WTC11 (cell line): ENCODE measurements around the gene PDE1C. TPM values are rescaled to one million over a fixed set of nuclear protein-coding genes. Genes with fewer than 3 reads are reported as not detected.

Experiments used
- ATAC-seq: fragments of 200-7000 bp; cut with Tn5 transposase; 2 replicates; pipeline ENCODE4 v1.10.0; 2021; ENCODE audit warnings: mild to moderate bottlenecking, moderate library complexity
- CTCF ChIA-PET: fragments of 300-600 bp; sonication (Branson Sonifier 250); formaldehyde crosslinking; loops from one replicate; lab custom pipeline; 2021; ENCODE audit warnings: antibody characterized with exemption; lab: Charles Lee
- POLR2A ChIA-PET: fragments of 350-600 bp; sonication (Branson Sonifier 250); formaldehyde crosslinking; loops from one replicate; lab custom pipeline; 2021; ENCODE audit warnings: antibody characterized with exemption; lab: Charles Lee
- DNase-seq: peaks from one replicate; pipeline ENCODE4 v3.0.0; 2021; ENCODE audit warnings: low spot score
- H3K27ac Mint-ChIP-seq: 2 replicates; pipeline ENCODE4 v1.8.0; 2021; ENCODE audit warnings: mixed read lengths
- H3K27me3 Mint-ChIP-seq: 2 replicates; pipeline ENCODE4 v1.8.0; 2021; ENCODE audit warnings: low read depth, mild to moderate bottlenecking, moderate library complexity, mixed read lengths
- H3K36me3 Mint-ChIP-seq: 2 replicates; pipeline ENCODE4 v1.8.0; 2021; ENCODE audit warnings: mixed read lengths
- H3K4me1 Mint-ChIP-seq: 2 replicates; pipeline ENCODE4 v1.8.0; 2022; ENCODE audit warnings: mixed read lengths
- H3K4me3 Mint-ChIP-seq: 2 replicates; pipeline ENCODE4 v1.8.0; 2021; ENCODE audit warnings: mild to moderate bottlenecking, moderate library complexity, mixed read lengths
- H3K9me3 Mint-ChIP-seq: 2 replicates; pipeline ENCODE4 v1.8.0; 2021; ENCODE audit warnings: mixed read lengths
- ELF4 ChIP-seq: sonication (generic); formaldehyde crosslinking; IDR thresholded peaks from 2 replicates; pipeline ENCODE4 v1.8.1; 2022; ENCODE audit warnings: low read depth, mild to moderate bottlenecking, moderate library complexity, missing genetic modification reagents
- FOXK1 ChIP-seq: sonication (generic); formaldehyde crosslinking; IDR thresholded peaks from 2 replicates; pipeline ENCODE4 v1.8.0; 2022; ENCODE audit warnings: mild to moderate bottlenecking, moderate library complexity, missing genetic modification reagents
- FOXP1 ChIP-seq: sonication (generic); formaldehyde crosslinking; IDR thresholded peaks from 2 replicates; pipeline ENCODE4 v1.8.0; 2022; ENCODE audit warnings: missing genetic modification reagents, mild to moderate bottlenecking, moderate library complexity, borderline replicate concordance
- IRF2 ChIP-seq: sonication (generic); formaldehyde crosslinking; IDR thresholded peaks from 2 replicates; pipeline ENCODE4 v1.8.0; 2022; ENCODE audit warnings: low read depth, missing genetic modification reagents, borderline replicate concordance
- JUN ChIP-seq: sonication (generic); formaldehyde crosslinking; IDR thresholded peaks from 2 replicates; pipeline ENCODE4 v1.8.0; 2023; ENCODE audit warnings: mild to moderate bottlenecking, missing genetic modification reagents
- MXD4 ChIP-seq: fragments of 250-450 bp; sonication (Bioruptor Pico); IDR thresholded peaks from 2 replicates; pipeline ENCODE4 v1.8.0; 2021; ENCODE audit warnings: mild to moderate bottlenecking, moderate library complexity, borderline replicate concordance
- RELA ChIP-seq: sonication (generic); formaldehyde crosslinking; IDR thresholded peaks from 2 replicates; pipeline ENCODE4 v1.8.1; 2022; ENCODE audit warnings: missing genetic modification reagents, mild to moderate bottlenecking, borderline replicate concordance
- SP1 ChIP-seq: sonication (generic); formaldehyde crosslinking; conservative IDR thresholded peaks from 2 replicates; pipeline ENCODE4 v1.8.1; 2022; ENCODE audit warnings: missing genetic modification reagents
- TEAD4 ChIP-seq: sonication (generic); formaldehyde crosslinking; IDR thresholded peaks from 2 replicates; pipeline ENCODE4 v1.8.0; 2022; ENCODE audit warnings: mild to moderate bottlenecking, missing genetic modification reagents
- TP53 ChIP-seq: sonication (generic); formaldehyde crosslinking; IDR thresholded peaks from 2 replicates; pipeline ENCODE4 v1.8.1; 2023; ENCODE audit warnings: mild to moderate bottlenecking, missing genetic modification reagents
- ZBTB21 ChIP-seq: sonication (generic); formaldehyde crosslinking; IDR thresholded peaks from 2 replicates; pipeline ENCODE4 v1.8.1; 2023; ENCODE audit warnings: mild to moderate bottlenecking, missing genetic modification reagents, borderline replicate concordance
- ZNF396 ChIP-seq: fragments of 250-450 bp; sonication (Bioruptor Pico); IDR thresholded peaks from 2 replicates; pipeline ENCODE4 v1.8.0; 2021; ENCODE audit warnings: mild to moderate bottlenecking, moderate library complexity, borderline replicate concordance
- ZNF671 ChIP-seq: fragments of 250-450 bp; sonication (Bioruptor Pico); IDR thresholded peaks from 2 replicates; pipeline ENCODE4 v1.8.0; 2021; ENCODE audit warnings: mild to moderate bottlenecking
- total RNA-seq: library from RNA; stranded (reverse); gene quantifications from 3 replicates; pipeline ENCODE4 v1.2.3, GENCODE V29; 2021
- TF ChIP-seq, protein P1 (sequence below): sonication (generic); formaldehyde crosslinking; IDR thresholded peaks from 2 replicates; pipeline ENCODE4 v1.8.0; 2022; ENCODE audit warnings: missing genetic modification reagents
- TF ChIP-seq, protein P2 (sequence below): sonication (generic); formaldehyde crosslinking; IDR thresholded peaks from 2 replicates; pipeline ENCODE4 v1.8.1; 2023; ENCODE audit warnings: mild to moderate bottlenecking, moderate library complexity, missing genetic modification reagents
- TF ChIP-seq, protein P3 (sequence below): sonication (generic); formaldehyde crosslinking; IDR thresholded peaks from 2 replicates; pipeline ENCODE4 v1.8.1; 2022; ENCODE audit warnings: mild to moderate bottlenecking, moderate library complexity, missing genetic modification reagents
- TF ChIP-seq, protein P4 (sequence below): sonication (generic); formaldehyde crosslinking; IDR thresholded peaks from 2 replicates; pipeline ENCODE4 v1.8.1; 2023; ENCODE audit warnings: mild to moderate bottlenecking, missing genetic modification reagents, moderate library complexity
- TF ChIP-seq, protein P5 (sequence below): fragments of 250-450 bp; sonication (Bioruptor Pico); IDR thresholded peaks from 2 replicates; pipeline ENCODE4 v1.9.0; 2021; ENCODE audit warnings: mild to moderate bottlenecking, borderline replicate concordance
- TF ChIP-seq, protein P6 (sequence below): sonication (generic); formaldehyde crosslinking; conservative IDR thresholded peaks from 2 replicates; pipeline ENCODE4 v1.8.1; 2023; ENCODE audit warnings: mild to moderate bottlenecking, low read depth, missing genetic modification reagents, moderate library complexity
- TF ChIP-seq, protein P7 (sequence below): sonication (generic); formaldehyde crosslinking; IDR thresholded peaks from 2 replicates; pipeline ENCODE4 v1.8.1; 2023; ENCODE audit warnings: mild to moderate bottlenecking, missing genetic modification reagents

PDE1C gene
- total RNA-seq, 1 experiment from 2014 or later: 0.55 TPM

DNA sequence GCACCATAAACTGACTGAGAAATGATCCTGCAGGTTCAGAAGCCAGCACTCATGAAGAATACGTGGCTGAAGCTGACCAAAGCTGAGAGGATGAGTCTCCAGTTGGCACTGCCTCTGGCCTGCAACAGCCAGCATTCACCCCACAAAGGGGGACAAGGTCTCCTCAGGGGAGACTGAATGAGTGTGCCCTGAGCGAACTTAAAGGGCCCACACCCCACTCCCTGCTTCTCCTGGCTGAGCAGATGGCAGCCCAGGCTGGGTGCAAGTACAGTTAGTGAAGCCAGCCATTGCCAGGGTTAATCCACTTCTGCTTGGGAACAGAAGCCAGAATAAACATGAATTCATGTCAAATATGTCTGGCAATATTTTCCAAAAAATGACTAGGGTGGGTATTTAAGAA, 285.1 kb downstream of the PDE1C start (continued):
- TF ChIP-seq, protein P1, sequence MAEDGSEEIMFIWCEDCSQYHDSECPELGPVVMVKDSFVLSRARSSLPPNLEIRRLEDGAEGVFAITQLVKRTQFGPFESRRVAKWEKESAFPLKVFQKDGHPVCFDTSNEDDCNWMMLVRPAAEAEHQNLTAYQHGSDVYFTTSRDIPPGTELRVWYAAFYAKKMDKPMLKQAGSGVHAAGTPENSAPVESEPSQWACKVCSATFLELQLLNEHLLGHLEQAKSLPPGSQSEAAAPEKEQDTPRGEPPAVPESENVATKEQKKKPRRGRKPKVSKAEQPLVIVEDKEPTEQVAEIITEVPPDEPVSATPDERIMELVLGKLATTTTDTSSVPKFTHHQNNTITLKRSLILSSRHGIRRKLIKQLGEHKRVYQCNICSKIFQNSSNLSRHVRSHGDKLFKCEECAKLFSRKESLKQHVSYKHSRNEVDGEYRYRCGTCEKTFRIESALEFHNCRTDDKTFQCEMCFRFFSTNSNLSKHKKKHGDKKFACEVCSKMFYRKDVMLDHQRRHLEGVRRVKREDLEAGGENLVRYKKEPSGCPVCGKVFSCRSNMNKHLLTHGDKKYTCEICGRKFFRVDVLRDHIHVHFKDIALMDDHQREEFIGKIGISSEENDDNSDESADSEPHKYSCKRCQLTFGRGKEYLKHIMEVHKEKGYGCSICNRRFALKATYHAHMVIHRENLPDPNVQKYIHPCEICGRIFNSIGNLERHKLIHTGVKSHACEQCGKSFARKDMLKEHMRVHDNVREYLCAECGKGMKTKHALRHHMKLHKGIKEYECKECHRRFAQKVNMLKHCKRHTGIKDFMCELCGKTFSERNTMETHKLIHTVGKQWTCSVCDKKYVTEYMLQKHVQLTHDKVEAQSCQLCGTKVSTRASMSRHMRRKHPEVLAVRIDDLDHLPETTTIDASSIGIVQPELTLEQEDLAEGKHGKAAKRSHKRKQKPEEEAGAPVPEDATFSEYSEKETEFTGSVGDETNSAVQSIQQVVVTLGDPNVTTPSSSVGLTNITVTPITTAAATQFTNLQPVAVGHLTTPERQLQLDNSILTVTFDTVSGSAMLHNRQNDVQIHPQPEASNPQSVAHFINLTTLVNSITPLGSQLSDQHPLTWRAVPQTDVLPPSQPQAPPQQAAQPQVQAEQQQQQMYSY: no peak
- TF ChIP-seq IRF2 (no peak), FOXK1 (CRISPR knock-in tag) (no peak), ELF4 (CRISPR knock-in tag) (no peak), JUN (CRISPR knock-in tag) (no peak)
- TF ChIP-seq, protein P2, sequence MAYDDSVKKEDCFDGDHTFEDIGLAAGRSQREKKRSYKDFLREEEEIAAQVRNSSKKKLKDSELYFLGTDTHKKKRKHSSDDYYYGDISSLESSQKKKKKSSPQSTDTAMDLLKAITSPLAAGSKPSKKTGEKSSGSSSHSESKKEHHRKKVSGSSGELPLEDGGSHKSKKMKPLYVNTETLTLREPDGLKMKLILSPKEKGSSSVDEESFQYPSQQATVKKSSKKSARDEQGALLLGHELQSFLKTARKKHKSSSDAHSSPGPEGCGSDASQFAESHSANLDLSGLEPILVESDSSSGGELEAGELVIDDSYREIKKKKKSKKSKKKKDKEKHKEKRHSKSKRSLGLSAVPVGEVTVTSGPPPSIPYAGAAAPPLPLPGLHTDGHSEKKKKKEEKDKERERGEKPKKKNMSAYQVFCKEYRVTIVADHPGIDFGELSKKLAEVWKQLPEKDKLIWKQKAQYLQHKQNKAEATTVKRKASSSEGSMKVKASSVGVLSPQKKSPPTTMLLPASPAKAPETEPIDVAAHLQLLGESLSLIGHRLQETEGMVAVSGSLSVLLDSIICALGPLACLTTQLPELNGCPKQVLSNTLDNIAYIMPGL (CRISPR knock-in tag): no peak

DNA sequence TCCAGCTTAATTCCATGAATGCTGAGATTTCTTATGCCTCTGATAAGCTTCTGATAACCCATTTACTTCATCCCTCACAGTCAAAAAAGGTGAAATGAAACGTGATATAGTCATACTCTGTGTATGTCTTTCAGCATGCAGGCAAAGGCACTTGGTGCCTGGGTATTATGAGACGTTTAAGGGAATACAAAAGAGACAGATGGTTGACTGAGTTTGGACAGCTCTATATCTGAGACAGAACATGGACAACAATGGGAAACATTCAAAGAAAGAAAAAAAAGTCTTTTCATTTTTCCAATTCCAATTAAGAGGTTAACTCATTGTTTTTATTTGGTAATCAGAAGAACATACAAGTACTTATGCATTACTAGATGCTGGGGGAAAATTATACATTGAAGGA, 287.0 kb downstream of the PDE1C start:
- POLR2A ChIA-PET: no interaction called here
- Mint-ChIP-seq H3K27ac (no peak overlapping the region), H3K4me1 (no peaks in the 10 kb centered on the region), H3K27me3 (peaks cover 94% of the 10 kb centered on the region), H3K9me3 (no peaks in the 10 kb centered on the region), H3K36me3 (no peaks in the 10 kb centered on the region), H3K4me3 (no peak overlapping the region)
- ATAC-seq (no peak), DNase-seq (no peak)
- CTCF ChIA-PET: interaction anchor here (1.1 to 2.1 kb wide), 3 partner anchors 15 to 421 kb away, joined by 3 to 8 read pairs (median 7); no protein-coding TSS in a partner anchor
- TF ChIP-seq, protein P3, sequence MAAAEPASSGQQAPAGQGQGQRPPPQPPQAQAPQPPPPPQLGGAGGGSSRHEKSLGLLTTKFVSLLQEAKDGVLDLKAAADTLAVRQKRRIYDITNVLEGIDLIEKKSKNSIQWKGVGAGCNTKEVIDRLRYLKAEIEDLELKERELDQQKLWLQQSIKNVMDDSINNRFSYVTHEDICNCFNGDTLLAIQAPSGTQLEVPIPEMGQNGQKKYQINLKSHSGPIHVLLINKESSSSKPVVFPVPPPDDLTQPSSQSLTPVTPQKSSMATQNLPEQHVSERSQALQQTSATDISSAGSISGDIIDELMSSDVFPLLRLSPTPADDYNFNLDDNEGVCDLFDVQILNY: no peak
- no peak for TF ChIP-seq TP53 (CRISPR knock-in tag)
- no peak for TF ChIP-seq ZNF671
- TF ChIP-seq, protein P4, sequence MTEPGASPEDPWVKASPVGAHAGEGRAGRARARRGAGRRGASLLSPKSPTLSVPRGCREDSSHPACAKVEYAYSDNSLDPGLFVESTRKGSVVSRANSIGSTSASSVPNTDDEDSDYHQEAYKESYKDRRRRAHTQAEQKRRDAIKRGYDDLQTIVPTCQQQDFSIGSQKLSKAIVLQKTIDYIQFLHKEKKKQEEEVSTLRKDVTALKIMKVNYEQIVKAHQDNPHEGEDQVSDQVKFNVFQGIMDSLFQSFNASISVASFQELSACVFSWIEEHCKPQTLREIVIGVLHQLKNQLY (CRISPR knock-in tag): no peak
- TF ChIP-seq SP1 (CRISPR knock-in tag): no peak
- TF ChIP-seq, protein P5, sequence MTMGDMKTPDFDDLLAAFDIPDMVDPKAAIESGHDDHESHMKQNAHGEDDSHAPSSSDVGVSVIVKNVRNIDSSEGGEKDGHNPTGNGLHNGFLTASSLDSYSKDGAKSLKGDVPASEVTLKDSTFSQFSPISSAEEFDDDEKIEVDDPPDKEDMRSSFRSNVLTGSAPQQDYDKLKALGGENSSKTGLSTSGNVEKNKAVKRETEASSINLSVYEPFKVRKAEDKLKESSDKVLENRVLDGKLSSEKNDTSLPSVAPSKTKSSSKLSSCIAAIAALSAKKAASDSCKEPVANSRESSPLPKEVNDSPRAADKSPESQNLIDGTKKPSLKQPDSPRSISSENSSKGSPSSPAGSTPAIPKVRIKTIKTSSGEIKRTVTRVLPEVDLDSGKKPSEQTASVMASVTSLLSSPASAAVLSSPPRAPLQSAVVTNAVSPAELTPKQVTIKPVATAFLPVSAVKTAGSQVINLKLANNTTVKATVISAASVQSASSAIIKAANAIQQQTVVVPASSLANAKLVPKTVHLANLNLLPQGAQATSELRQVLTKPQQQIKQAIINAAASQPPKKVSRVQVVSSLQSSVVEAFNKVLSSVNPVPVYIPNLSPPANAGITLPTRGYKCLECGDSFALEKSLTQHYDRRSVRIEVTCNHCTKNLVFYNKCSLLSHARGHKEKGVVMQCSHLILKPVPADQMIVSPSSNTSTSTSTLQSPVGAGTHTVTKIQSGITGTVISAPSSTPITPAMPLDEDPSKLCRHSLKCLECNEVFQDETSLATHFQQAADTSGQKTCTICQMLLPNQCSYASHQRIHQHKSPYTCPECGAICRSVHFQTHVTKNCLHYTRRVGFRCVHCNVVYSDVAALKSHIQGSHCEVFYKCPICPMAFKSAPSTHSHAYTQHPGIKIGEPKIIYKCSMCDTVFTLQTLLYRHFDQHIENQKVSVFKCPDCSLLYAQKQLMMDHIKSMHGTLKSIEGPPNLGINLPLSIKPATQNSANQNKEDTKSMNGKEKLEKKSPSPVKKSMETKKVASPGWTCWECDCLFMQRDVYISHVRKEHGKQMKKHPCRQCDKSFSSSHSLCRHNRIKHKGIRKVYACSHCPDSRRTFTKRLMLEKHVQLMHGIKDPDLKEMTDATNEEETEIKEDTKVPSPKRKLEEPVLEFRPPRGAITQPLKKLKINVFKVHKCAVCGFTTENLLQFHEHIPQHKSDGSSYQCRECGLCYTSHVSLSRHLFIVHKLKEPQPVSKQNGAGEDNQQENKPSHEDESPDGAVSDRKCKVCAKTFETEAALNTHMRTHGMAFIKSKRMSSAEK (CRISPR knock-in tag): no peak
- no peak for TF ChIP-seq FOXP1 (CRISPR knock-in tag)
- TF ChIP-seq ZNF396 (CRISPR knock-in tag): no peak
- no peak for TF ChIP-seq ZBTB21 (CRISPR knock-in tag)
- TF ChIP-seq, protein P6, sequence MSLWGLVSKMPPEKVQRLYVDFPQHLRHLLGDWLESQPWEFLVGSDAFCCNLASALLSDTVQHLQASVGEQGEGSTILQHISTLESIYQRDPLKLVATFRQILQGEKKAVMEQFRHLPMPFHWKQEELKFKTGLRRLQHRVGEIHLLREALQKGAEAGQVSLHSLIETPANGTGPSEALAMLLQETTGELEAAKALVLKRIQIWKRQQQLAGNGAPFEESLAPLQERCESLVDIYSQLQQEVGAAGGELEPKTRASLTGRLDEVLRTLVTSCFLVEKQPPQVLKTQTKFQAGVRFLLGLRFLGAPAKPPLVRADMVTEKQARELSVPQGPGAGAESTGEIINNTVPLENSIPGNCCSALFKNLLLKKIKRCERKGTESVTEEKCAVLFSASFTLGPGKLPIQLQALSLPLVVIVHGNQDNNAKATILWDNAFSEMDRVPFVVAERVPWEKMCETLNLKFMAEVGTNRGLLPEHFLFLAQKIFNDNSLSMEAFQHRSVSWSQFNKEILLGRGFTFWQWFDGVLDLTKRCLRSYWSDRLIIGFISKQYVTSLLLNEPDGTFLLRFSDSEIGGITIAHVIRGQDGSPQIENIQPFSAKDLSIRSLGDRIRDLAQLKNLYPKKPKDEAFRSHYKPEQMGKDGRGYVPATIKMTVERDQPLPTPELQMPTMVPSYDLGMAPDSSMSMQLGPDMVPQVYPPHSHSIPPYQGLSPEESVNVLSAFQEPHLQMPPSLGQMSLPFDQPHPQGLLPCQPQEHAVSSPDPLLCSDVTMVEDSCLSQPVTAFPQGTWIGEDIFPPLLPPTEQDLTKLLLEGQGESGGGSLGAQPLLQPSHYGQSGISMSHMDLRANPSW (CRISPR knock-in tag): no peak
- TF ChIP-seq, protein P7, sequence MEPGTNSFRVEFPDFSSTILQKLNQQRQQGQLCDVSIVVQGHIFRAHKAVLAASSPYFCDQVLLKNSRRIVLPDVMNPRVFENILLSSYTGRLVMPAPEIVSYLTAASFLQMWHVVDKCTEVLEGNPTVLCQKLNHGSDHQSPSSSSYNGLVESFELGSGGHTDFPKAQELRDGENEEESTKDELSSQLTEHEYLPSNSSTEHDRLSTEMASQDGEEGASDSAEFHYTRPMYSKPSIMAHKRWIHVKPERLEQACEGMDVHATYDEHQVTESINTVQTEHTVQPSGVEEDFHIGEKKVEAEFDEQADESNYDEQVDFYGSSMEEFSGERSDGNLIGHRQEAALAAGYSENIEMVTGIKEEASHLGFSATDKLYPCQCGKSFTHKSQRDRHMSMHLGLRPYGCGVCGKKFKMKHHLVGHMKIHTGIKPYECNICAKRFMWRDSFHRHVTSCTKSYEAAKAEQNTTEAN (CRISPR knock-in tag): no peak
- TF ChIP-seq RELA (CRISPR knock-in tag): no peak
- TF ChIP-seq MXD4 (CRISPR knock-in tag): no peak
- TF ChIP-seq TEAD4 (CRISPR knock-in tag): no peak
